RPMI7951 (cell line): ENCODE data around the gene UBE2E1. TPM values are rescaled to one million over a fixed set of nuclear protein-coding genes. Genes with fewer than 3 reads are reported as not detected.
A peak's percentile ranks its signal among the peaks of the same experiment; 100 is the strongest.

Source experiments
- DNase-seq: peaks from one replicate; pipeline ENCODE4 v3.0.0-alpha.2; 2012; ENCODE audit warnings: low read depth
- total RNA-seq: library from RNA; depleted of rRNA; stranded (reverse); fragments of >200 nt; shearing (Covaris generic); gene quantifications from 2 replicates; pipeline ENCODE4 v1.2.3, GENCODE V29; 2014

UBE2E1 gene
- total RNA-seq, 1 experiment from 2014 or later: 153 TPM

DNA sequence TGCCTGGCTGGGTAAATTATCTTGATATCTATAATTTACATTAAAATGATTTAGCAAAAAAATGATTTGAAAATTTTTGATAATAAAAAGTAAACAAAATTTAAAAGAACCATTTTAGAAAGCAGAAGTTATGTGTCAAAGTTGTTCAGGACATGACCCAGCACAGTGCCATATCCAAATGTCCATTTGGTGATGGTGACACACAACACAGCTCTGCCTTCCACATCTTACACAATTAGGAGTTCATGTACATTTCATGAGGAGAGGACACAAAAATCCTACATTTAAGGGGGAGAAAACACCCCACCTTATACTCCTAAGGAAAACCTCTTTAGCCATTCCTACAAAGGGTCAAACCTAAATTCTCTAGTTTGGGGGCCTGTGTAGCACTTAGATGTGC, 10.7 kb upstream of the UBE2E1 start:
- no peak for DNase-seq

DNA sequence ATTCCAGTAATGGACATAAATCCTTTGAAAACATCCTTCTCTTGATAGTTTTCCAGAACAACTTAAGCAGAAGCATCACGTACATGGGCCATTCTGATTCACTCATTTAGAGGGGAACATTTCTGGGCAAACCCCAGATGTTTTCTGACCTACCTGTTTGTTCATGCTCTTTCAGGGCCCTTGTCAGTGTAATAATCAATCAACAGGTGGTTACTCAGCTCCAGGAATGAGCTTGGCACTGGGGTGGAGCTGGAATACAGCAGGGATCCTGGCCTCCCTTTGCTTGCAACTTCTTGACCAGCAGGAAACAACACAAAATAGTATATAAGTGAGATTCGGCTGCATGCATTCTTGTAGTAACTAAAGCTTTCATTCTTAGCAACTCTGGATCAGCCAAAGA, 9.2 kb upstream of the UBE2E1 start:
- DNase-seq: no peak

DNA sequence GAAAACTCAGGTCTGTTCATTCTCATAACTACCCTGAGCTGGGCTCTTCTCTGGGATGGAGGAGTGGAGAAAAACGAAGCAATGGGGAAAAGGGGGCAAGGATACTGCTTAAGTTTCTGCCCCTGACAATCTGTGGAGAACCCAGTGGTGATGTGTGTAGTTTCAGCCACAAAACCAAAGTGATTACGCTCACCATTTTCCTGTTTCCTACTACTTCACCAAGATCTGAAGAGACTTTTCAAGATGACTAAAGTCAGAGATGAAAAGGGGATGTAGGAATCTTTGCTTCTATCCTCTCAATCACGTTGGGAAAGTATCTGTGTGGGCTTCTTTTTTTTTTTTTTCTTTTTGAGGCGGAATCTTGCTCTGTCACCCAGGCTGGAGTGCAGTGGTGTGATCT, 8.3 kb upstream of the UBE2E1 start:
- no peak for DNase-seq

- DNase-seq: no peak
Measured at GRCh38 chr3:23798456-23798855, 7.3 kb upstream of the UBE2E1 start.

DNA sequence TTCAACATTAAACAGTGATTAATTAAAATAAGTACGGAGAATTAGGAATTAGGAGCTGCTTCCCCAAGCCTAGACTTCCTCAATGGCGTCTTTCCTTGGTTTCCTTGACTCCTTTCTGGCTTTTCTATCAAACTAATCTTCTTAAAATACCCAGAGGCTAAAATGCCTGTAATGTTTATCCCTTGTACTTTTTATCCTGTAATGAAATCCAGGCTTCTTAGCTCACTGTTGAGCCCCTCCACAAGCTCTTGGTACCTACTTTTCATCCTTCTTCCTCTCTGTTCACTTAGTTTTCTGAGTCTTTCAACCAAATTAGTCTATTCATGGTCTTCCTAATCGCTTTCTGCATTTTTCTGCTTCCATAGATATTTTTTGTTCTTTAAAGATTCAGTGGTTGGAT, 6.9 kb upstream of the UBE2E1 start:
- DNase-seq: no peak

GRCh38 chr3:23800731-23801130, 5.0 kb upstream of the UBE2E1 start:
- peak; percentile 44 for DNase-seq

DNA sequence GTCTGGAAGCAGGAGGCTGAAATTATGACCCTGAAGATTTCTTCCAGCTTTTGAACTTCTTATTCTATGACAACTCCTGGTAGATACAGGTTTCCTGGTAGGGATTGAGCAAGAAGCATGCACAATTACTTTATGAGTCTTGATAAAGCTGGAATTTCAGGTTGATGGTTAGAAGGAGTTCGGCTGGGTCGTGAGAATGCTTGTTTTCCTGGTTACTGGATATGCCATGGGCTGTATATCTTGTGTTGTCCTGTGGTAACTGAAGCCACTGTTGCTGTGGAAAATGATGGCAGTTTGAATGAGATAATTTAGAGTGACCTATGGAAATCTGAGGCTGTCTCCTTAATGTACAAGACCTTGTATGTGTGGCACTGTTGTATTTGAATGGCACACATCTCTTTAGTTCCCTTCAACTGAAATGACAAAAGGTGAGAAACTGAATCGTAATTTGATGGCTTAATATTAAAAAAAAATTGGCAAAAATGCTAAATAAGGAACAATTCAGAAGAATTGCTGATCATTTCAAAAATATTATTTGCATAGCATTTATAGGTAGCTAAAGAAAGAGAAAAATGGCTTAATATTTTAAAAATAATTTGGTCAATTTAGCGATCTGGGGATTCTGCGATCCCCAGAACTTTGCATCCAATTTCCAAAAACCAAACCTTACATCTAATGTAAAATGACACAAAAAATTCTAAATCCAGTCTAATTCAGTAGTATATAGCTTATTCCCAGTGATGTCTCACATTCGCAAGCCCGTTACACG, 1.1 kb upstream of the UBE2E1 start:
- DNase-seq: no peak

DNA sequence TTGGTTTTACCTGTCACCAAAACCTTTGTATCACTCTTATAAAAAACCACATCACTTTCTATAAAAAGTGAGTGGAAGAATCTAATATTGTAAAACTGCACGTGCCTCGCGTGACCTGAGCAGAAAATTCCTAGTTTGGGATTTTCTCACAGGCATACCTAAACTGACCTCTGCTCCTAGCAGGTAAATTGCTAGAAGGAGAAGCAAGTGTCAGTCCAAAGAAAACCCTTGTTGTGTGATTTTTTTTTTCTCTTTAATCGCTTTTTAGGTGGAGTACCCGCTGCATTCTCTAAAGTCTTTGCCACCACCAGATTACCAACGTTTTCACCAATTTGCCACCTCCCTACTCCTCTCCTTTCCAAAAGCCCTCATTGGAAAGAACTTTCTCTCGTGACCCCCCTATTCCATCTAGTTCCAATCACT, 534 bp upstream of the UBE2E1 start:
- no peak for DNase-seq

GRCh38 chr3:23806534-23807423, 1.0 kb downstream of the UBE2E1 start:
- peak; percentile 33 for DNase-seq

GRCh38 chr3:23807424-23808015, 1.8 kb downstream of the UBE2E1 start:
- DNase-seq: peak; percentile 47

DNA sequence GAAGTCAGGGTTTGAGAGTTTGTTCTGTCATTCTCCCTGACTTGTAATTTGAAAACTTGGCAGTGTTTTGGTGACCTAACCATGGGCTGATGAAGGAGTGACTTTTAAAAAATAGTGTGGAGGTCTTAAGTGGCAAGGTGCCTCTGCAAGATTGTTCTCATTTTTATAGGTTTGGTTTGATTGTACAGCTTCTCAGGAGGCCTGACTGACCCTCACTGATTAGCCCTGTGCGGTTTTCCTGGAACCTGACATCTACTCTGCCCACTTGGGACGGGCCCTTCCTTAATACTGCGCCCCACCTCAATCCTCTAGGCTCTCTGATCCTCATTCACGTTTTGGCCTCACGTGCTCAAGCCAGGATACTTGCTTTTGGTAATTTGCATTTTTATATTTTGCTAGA, 2.8 kb downstream of the UBE2E1 start:
- DNase-seq: no peak

- DNase-seq: no peak
Measured at GRCh38 chr3:23809294-23809693, 3.5 kb downstream of the UBE2E1 start.

DNA sequence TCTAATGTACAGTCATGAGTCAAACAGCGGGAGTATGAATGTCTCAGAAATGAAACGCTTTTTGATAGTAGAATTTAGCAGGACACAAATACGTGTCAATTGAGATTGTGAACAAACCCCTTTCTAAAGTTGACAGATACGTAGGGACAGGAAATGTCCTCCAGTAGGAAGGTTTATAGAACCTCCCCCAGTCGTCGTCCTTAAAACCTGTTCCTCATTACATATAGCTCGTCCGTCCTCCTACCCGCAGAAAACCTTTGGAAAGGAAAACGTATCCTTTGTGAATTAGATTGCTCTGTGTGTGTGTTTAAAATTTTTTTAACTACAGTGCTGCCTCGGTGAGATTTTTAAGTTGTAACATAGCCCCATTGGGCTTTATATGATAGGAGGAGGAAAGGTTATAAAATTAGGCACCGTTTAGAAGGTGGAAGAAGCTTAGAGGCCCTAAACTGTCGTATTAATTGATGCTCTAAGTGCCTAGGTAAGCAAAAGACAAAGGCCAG, 4.1 kb downstream of the UBE2E1 start:
- no peak for DNase-seq

DNA sequence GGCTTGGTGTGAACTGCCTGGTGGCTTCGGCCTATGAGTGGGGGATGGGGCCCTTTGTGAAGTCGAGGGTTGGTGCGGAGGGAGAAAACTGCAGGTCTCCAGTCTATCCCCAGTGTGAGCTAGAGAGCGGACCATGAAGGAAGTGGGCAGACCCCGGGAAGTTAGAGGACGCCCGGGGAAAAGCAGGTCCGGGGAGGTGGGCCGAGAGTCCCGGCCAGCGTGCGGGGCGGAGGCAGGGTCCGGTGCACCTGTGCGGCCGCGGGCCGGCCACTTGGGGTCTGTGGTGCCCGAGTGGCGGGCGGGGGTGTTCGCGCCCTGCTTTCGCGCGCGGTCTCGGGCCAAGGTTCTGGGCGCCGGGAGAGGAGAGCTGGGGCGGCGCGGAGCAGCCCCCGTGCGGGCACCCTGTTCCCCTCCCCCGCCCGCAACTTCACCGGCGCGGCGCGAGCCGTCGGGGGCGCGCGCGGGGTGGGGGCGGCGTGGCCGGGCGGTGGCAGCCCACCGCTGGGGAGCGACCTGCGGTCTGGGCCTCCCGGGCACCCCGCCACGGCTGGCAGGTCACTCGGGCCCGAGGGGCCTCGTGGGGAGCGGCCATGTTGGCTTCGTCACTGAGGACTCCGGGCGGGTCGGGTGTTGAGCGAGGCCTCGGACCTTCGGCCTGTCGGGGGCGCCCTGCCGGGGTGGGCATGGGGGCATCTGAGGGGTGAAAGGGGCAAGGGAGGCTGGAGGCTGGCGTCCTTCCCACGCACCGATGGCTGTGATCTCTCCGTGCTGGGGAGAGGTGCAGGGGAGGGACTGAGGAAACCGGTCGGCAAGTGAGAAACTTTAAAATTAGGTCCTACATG, 4.8 kb downstream of the UBE2E1 start:
- DNase-seq: peak; percentile 29

DNA sequence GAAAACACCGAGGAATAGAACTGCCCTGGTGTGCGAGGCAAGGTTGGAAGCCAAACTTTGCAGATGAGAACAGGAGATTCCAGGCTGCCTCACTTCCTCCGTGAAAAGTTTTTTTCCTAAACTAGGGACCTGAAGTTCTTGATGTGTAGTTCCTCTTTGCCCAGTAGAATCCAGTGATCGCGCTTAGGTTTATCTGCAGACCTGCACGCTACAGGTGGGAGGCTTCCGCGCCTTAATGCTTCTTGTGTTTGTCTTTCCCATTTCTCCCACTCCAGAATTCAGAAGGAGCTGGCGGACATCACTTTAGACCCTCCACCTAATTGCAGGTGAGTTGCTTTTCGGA, 5.4 kb downstream of the UBE2E1 start:
- no peak for DNase-seq

- no peak for DNase-seq
Measured at GRCh38 chr3:23811919-23812318, 6.2 kb downstream of the UBE2E1 start.

DNA sequence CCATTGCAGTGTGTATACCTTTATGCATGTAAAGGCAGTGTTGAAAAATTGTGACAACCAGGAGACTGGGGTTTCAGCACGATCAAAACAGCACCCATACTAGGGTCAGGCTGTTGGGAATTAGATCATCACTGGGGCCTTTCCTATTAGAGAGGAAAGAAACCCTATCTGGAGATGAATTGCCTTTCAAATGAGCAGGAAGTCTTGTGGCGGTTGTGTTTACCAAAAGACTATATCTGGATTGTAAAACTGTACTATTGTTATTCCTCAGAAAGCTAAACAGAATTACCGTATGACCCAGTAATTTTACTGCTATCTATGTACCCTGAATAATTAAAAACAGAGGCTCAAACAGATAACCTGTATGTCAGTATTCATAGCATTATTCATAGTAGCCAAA, 10.1 kb downstream of the UBE2E1 start:
- no peak for DNase-seq

DNA sequence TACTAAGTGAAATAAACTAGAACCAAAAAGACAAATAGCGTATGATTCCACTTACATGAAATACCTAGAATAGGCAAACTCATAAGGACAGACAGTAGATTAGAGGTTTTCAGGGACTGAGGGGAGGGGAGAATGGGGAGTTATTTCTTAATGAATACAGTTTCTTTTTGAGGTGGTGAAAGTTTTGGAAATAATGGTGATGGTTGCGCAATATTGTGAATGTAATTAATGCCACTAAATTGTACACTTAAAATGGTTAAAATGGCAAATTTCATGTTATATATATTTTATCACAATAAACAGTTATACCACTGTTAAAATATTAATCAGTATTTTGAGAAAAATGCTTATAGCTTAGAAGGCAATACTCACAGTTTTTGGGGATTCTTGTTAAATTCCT, 11.0 kb downstream of the UBE2E1 start:
- DNase-seq: no peak

DNA sequence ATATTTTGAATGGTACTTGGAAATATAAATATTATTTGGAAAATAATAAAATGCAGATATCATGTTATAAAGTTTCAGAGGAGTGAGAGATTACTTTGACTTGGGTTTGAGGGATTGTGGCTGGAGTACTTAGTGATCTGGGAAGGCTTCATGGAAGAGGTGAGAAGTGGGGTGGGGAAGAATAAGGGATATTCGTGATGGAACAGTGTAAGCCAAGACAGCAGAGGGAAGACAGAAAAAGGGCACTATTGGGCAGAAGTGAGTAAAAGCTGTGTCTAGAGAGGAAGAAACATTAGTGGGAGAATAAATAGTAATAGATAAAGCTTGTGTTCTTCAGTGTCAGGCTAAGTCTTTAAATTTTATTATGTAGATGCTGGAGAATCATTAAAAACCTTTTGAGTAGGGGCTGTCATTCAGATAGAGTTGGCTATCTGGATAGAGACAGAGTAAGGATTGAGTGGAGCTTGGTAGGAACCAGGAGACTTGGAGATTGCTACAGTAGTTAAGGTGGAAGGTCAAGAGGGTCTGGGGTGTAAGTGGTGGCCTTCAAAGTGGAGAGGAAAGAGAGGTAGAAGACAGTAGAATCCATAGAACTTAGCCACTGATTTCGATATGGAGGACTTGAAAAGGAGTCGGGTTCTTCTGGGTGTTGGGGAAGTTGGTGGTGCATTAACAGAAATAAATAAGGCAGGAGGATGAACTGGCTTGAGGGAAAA, 11.9 kb downstream of the UBE2E1 start:
- DNase-seq: no peak

- DNase-seq: no peak
Measured at GRCh38 chr3:23819599-23820360, 14.0 kb downstream of the UBE2E1 start.
